PC-9 (cell line): ENCODE data around the gene PNO1.

Source experiments
- CTCF ChIP-seq: fragments of 200-600 bp; sonication (generic); conservative IDR thresholded peaks from 2 replicates; pipeline ENCODE4 v1.6.1; 2017; ENCODE audit warnings: mixed run types, antibody characterized with exemption, mild to moderate bottlenecking, moderate library complexity
- EZH2 ChIP-seq: fragments of 200-600 bp; sonication (generic); IDR thresholded peaks from 2 replicates; pipeline ENCODE4 v1.8.0; 2017; ENCODE audit warnings: antibody characterized with exemption, low read depth

- TF ChIP-seq EZH2, result no peak
- TF ChIP-seq CTCF, result no peak
These were observed 45.9 kb downstream of the PNO1 start for GRCh38 chr2:68203587-68203986.
